Measurements from ENCODE around the gene CHST8.
"Not testable (repeated sequence)": the region's sequence is repeated elsewhere in the genome, so short reads cannot be mapped to it uniquely, and the experiment has no call there.

Gene CHST8, protein sequence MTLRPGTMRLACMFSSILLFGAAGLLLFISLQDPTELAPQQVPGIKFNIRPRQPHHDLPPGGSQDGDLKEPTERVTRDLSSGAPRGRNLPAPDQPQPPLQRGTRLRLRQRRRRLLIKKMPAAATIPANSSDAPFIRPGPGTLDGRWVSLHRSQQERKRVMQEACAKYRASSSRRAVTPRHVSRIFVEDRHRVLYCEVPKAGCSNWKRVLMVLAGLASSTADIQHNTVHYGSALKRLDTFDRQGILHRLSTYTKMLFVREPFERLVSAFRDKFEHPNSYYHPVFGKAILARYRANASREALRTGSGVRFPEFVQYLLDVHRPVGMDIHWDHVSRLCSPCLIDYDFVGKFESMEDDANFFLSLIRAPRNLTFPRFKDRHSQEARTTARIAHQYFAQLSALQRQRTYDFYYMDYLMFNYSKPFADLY

DNA sequence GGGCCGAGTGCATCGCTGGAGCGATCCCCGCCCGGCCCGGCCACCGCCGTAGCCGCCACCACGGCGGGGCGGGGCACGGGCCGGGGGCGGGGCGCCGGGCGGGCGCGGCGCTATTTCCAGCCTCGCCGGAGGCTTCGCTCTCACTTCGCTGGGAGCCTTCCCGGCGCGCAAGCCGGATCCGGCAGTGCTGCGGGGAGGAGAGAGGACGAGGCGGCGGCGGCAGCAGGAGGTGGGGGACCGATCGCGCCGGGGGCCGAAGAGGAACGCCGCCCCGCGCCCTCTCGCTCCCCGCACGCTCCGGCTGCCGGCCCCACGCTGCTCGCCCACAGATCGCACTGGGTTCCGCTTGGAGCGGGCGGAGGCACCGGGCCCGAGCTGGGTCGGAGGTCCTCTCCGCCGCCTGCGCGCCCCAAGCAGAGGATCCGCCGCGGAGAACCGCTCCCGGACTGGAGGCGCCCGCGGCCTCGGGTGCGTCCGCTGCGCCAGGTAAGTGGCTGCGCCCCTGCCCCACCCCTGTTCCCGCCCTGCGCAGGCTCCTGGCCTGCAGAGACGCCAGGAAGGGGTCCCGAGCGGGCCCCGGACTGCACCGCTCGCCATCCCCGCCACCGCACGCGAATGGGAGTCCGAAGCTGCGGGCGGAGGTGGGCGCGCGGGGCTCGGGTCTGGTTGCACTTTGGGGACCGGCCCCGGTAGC, at the start of gene CHST8:
CHST8 (plus strand) TSS at position 143 of the 694 bp plus-strand sequence. CDS start 67,309 bp downstream, outside the sequence.
- no peak for DNase-seq (ENCODE audit: insufficient read length, low spot score)
- peak; percentile 86 for TF ChIP-seq POLR2A (IDR thresholded peaks at IDR 0.05; ENCODE audit: low read depth, low read length)
- FAIRE-seq: no peak

DNA sequence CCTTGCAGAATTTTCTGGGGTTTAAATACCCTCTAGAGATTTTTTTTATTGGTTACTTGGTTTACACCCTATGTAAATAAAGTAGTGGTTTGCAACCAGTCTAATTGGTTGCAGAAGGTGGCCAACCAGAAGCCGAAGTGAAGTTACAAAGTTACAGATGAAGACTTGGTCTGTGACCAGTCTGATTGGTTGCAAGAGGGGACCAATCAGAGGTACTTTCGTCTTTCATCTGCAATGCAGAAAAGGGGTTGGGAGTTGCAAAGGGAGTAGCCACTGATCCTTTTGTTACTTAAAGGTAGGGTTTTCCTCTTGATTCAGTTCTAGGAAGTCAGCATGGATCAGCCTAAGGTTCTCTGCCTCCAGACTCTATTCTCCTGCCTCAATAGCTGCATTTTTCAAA, 48.8 kb upstream of the CHST8 start:
- DNase-seq (ENCODE audit: insufficient read length, low spot score) (no peak), FAIRE-seq (no peak)
- no peak for TF ChIP-seq POLR2A (IDR thresholded peaks at IDR 0.05; ENCODE audit: low read depth, low read length)

DNA sequence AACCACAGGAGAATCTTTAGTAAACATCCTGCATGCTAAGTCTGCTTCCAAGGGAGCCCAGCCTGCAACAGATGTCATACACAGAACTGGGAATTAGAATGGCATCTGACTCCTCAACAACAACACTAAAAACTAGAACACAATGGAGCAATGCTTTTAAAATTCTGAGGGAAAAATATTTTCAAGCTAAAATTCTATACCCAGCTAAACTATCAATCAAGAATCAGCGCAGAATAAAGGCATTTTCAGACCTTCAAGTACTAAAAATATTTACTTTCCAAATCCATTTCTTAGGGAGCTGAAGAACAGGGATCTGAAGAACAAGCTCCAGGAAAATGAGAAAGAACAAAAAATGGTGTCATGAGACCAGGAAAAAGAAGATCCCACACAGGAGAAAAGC, 46.9 kb upstream of the CHST8 start:
- no peak for DNase-seq (ENCODE audit: insufficient read length, low spot score)
- FAIRE-seq: no peak
- no peak for TF ChIP-seq POLR2A (IDR thresholded peaks at IDR 0.05; ENCODE audit: low read depth, low read length)

DNA sequence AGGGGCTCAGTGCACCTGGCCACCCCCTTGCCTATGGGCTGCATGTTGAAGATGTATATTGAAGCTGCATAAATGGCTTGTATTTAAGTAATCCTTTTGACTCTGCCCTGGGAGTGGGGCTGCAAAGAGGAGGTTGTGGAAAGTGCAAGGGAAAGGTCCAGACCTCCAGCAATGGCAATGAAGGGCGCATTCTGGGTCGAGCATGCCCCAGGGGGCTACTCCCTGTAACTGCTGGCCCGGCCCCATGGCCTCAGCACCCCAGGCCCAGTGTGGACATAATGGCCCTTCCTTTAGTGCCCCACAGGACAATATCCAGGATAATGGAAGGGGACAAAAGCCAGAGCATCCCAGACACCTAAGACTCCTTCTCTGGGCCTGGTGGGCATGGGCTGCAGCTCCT, 43.1 kb upstream of the CHST8 start:
- no peak for TF ChIP-seq POLR2A (IDR thresholded peaks at IDR 0.05; ENCODE audit: low read depth, low read length)
- DNase-seq (ENCODE audit: insufficient read length, low spot score): no peak
- FAIRE-seq: no peak

DNA sequence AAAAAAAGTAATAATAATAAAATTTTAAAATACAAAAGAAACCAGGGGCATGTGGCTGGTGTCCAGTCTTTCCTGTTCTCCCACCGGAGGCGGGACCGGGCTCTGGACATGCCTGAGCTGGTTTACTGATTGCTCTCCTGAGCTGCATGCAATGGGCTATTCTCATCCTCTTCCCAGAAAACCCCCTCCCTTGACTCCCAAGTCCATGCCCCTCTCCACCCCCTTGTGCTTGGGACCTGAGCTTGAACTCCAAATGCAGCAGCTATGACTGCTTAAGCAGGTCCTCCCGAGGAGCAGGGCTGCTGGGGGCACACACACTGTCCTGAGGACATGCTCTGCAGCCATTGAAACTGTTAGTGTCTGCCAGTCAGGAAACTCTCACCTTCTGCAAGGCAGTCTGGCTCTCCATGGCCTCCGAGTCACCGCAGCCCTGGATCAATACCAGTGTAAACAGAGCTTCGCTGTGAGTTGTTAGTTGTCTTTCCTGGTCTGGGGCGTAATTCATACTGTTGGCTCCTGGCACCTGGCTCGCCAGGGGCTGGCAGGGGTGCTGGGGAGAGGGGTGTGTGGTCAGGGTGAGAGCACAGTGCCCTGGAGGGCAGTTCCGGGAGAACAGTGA, 41.6 kb upstream of the CHST8 start:
- no peak for FAIRE-seq

DNA sequence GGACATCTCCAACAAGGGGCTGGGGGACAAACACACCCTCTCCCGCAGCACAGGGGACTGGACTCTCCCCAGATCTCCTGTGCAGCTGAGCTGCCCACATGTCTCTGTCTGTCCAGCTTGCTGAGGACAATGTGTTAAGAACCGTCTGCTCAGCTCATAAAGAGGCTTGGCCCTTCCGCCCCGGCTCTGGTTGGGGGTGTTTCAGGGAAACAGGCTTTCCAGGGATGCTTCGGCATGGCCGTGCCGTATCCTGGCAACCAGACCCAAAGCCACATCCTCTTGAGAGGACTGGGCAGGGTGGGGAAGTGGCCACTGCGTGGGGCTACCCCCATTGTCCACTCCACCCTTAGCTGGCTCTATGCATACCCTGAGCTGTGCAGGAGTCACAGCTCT, 41.1 kb upstream of the CHST8 start:
- no peak for FAIRE-seq
- TF ChIP-seq POLR2A (IDR thresholded peaks at IDR 0.05; ENCODE audit: low read depth, low read length): no peak
- no peak for DNase-seq (ENCODE audit: insufficient read length, low spot score)

More for the DNA sequence above, 41.6 kb upstream of the CHST8 start:
- TF ChIP-seq POLR2A (IDR thresholded peaks at IDR 0.05; ENCODE audit: low read depth, low read length): no peak
- no peak for DNase-seq (ENCODE audit: insufficient read length, low spot score)

DNA sequence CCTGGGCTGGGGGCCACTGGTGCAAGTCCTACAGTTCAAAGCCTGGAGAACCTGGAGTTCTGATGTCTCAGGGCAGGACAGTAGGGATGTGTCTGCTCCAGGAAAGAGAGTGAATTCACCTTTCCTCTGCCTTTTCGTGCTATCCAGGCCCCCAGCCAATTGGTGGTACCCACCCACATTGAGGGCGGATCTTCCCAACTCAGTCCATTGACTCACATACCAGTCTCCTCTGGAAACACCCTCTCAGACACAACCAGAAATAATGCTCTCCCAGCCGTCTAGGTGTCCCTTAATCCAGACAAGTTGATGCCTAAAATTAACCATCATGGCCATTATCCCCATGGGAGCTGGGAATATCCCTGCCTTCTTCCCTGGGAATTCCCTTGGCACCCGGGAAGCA, 38.8 kb upstream of the CHST8 start:
- no peak for TF ChIP-seq POLR2A (IDR thresholded peaks at IDR 0.05; ENCODE audit: low read depth, low read length)
- no peak for FAIRE-seq
- DNase-seq (ENCODE audit: insufficient read length, low spot score): no peak

DNA sequence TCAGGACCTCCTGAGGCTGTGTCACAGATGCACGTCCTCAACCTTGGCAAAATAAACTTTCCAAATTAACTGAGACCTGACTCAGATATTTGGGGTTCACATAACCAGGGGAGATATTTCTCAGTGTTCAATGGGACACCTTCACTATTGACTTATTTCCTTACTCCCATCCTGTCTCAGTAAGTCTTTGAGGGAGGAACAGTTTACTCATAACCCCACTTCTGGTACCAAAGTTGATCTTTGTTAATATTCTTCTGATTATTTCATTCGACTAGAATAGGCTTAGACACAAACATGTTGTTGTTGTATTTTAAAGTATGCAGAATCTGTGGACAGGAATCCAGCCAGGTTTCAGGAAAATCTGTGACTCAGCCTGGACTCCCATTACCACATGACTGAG, 34.6 kb upstream of the CHST8 start:
- no peak for FAIRE-seq
- no peak for TF ChIP-seq POLR2A (IDR thresholded peaks at IDR 0.05; ENCODE audit: low read depth, low read length)

DNA sequence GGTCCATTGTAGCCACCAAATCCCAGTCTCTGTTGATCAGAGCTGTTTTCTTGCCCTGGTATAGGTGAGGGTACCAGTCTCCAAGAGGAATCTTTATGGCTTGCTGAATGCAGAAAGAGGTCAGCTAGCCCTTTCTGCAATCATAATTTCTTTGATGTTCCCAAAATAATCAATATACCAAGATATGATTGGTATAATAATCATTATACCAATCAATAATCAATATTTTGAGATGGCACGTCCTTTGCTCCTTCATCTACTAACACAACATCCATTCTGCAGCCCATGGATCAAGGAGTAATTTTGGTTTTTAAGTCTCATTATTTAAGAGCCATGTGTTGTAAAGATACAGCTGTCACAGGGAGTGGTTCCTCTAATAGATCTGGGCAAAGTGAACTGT, 31.5 kb upstream of the CHST8 start:
- no peak for TF ChIP-seq POLR2A (IDR thresholded peaks at IDR 0.05; ENCODE audit: low read depth, low read length)
- DNase-seq (ENCODE audit: insufficient read length, low spot score): no peak
- FAIRE-seq: no peak

More for the DNA sequence above, 34.6 kb upstream of the CHST8 start:
- no peak for DNase-seq (ENCODE audit: insufficient read length, low spot score)

DNA sequence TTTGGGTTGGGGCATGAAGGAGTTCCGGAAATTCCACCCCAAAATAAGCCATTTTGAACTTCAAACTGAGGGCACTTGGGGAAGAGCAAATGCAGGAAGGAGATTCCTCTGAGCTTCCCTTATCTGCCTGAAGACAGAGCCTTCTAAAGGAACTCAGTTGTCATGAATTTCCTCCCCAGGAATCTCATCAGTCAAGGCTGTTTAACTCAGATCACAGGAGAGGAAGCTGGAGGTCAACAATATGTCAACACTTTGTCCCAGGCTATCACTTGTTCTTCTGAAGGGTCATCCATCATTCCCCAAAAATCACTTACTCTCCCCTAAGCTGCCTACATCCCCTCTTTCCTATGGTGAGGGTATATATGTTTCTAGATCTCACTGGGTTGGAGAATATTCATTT, 26.0 kb upstream of the CHST8 start:
- no peak for DNase-seq (ENCODE audit: insufficient read length, low spot score)
- no peak for TF ChIP-seq POLR2A (IDR thresholded peaks at IDR 0.05; ENCODE audit: low read depth, low read length)
- no peak for FAIRE-seq

DNA sequence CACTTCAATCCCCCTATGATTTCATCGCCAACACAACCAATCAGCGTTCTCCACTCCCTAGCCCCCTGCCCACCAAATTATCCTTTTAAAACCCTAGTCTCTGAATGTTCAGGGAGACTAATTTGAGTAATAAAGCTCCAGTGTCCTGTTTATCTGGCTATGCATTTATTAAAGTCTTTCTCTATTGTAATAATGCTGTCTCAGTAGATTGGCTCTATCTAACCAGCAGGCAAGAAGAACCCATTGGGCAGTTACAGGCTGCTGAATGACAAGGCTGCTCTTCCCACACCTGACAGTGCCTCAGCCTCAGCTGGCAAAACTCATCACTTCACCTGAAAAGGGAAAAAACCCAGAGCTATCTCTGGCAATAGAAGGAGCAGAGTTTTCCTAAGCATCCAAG, 20.2 kb upstream of the CHST8 start:
- FAIRE-seq (no peak), DNase-seq (ENCODE audit: insufficient read length, low spot score) (no peak)
- no peak for TF ChIP-seq POLR2A (IDR thresholded peaks at IDR 0.05; ENCODE audit: low read depth, low read length)

DNA sequence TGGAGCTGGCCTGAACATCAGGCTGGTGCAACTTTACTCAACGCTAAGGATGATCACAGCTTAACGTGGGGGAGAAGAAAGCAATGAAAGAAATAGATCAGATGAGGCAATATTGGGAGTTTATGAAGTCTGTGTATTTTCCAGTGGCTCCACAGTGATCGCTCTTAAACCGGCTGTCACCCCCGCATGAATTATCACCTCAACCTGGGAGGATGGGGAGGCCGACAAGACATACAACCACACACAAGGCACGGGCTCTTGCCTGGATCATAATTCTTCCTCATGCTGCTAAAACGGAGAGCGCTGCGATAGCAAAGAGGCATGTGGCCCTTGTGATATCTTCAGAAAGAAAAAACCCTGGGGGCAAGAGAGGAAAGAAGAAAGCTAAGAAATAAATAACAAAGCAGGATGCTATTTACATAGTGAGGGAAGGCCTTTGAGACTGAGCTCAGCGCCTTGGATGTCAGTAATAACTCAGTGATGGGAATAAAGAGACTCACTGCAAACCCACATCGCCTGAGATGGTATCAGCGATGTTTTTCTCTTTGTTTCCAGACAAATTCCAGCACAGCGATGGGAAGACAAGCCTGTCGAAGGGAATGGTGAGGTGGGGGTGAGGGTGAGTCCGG, 19.1 kb upstream of the CHST8 start:
- DNase-seq (ENCODE audit: insufficient read length, low spot score) (no peak), FAIRE-seq (no peak)
- TF ChIP-seq POLR2A (IDR thresholded peaks at IDR 0.05; ENCODE audit: low read depth, low read length): no peak

DNA sequence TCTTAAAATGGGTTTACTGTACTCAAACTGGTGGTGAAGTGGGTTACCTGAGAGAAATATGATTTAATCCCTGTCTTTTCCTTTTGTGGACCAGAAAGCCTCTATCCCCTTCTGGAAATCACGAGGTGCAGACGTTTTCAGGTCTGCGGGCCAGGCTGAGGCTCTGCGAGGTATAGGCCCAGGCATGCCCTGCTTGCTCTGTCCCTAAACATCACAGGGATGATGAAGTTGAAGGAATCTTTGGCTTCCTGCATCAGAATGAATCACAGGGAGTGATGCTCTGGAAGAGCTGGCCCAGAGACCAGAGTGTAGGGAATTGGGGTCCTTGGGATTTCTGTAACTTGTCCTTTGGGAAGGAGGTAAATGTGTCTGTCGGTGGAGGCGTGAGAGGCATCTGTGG, 18.4 kb upstream of the CHST8 start:
- no peak for TF ChIP-seq POLR2A (IDR thresholded peaks at IDR 0.05; ENCODE audit: low read depth, low read length)
- DNase-seq (ENCODE audit: insufficient read length, low spot score): no peak
- FAIRE-seq: no peak

DNA sequence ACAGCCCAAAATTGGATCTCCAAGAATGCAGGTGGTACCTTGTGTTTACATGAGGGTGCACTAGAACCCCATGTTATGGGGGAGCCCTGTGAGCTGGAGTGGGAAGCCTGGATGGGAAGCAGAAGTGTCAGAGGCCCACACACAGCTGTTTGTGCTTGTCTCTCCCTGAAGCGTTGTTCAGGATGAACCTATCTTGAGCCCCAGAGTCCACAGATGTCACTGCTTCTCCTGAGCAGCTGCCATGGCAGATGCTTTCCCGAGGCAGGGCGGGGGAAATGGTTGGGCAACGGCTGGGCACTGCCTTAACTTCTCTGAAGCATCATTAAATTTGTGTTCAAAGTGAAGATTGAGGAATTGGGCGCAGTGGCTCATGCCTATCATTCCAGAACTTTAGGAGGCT, 17.1 kb upstream of the CHST8 start:
- no peak for DNase-seq (ENCODE audit: insufficient read length, low spot score)
- no peak for FAIRE-seq
- TF ChIP-seq POLR2A (IDR thresholded peaks at IDR 0.05; ENCODE audit: low read depth, low read length): no peak

DNA sequence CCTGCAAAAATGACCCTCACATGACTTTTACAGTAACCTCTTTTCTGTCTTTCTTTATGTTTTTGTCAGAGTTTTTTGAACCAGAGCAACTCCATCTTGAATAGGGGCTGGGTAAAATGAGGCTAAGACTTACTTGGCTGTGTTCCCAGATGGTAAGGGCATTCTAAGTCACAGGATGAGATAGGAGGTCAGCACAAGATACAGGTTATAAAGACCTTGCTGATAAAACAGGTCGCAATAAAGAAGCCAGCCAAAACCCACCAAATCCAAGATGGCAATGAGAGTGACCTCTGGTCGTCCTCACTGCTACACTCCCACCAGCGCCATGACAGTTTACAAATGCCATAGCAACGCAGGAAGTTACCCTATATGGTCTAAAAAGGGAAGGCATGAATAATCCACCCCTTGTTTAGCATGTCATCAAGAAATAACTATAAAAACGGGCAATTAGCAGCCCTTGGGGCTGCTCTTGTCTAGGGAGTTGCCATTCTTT, 15.9 kb upstream of the CHST8 start:
- not testable (repeated sequence) for FAIRE-seq; DNase-seq (ENCODE audit: insufficient read length, low spot score)

Measured in H54 (cell line).